Measurements from ENCODE around the gene WNT10A. TPM values are rescaled to one million over a fixed set of nuclear protein-coding genes. Genes with fewer than 3 reads are reported as not detected.

WNT10A gene
- total and polyA plus RNA-seq, 2 of the 8 experiments (the other 6 are each of a cell fraction or from before 2014, with no cell fraction given), result 0.05 TPM; not detected in 1

DNA sequence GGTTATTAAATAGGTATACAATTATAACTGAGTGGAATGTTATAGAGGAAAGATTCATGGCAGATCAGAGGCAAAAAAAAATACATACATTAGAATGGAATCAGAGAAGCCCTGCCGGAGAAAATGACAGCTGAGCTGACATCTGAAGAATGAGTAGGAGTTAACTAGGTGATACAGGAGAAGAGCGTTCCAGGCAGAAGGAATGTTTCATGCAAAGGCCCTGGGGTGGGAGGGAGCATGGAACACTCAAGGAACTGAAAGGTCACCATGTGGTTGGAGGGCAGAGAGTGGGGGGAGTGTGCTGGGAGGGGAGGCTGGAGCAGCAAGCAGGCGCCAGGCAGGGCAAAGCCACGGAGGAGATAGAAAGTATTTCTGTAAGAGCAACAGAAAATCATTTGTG is 47.2 kb downstream of the WNT10A start:
- no peak overlapping the region for H2BK12ac ChIP-seq (ENCODE audit: low read depth, low read length)
- H3K4me3 ChIP-seq (ENCODE audit: extremely low read depth in 1 of 4, insufficient read depth in 2 of 4, low read depth in 3 of 4, low read length in 4 of 4), result no peak overlapping the region
- H3K79me2 ChIP-seq (ENCODE audit: control insufficient read depth in 1 of 2, insufficient read depth in 2 of 2, low read length in 2 of 2), result no peaks in the 10 kb centered on the region
- ChIA-PET CTCF (ENCODE audit: partially characterized antibody) (interaction anchor here (0.7 to 0.9 kb wide), 3 partner anchors 18 to 69 kb away, joined by 3 read pairs; no protein-coding TSS in a partner anchor), POLR2A (ENCODE audit: partially characterized antibody) (interaction anchor here (1.1 to 1.6 kb wide), 3 partner anchors 9 to 19 kb away, joined by 3 to 6 read pairs (median 4); no protein-coding TSS in a partner anchor)
- no peak overlapping the region for H3K4ac ChIP-seq (replicated peaks; ENCODE audit: insufficient read length, low read depth, low read length)
- H3K4me1 ChIP-seq (replicated peaks in 1 of 4; ENCODE audit: control insufficient read depth in 3 of 4, insufficient read depth in 4 of 4, low read length in 3 of 4), result no peaks in the 10 kb centered on the region
- H4K5ac ChIP-seq (ENCODE audit: insufficient read length, low read depth, low read length), result no peak overlapping the region
- no peak overlapping the region for H3K27ac ChIP-seq (ENCODE audit: low read depth, low read length)
- no peaks in the 10 kb centered on the region for H4K20me1 ChIP-seq (replicated peaks in 1 of 2; ENCODE audit: control insufficient read depth in 1 of 2, insufficient read depth in 2 of 2, low read length in 2 of 2)
- 87% methylated on average over 4 of the region's 4 CpGs; no CpG with 5 or more reads in 1 of the 2 experiments for WGBS, 2 experiments (ENCODE audit: extremely low coverage in 1 of 2, insufficient coverage in 1 of 2, insufficient read length in 1 of 2, insufficient replicate concordance in 2 of 2, low coverage in 1 of 2, low lambda C conversion rate in 2 of 2, missing lambda C conversion rate in 1 of 2)
- no peak overlapping the region for H2BK120ac ChIP-seq (replicated peaks; ENCODE audit: low read depth, low read length)
- no peak overlapping the region for H2BK20ac ChIP-seq (ENCODE audit: low read length)
- peaks cover 9 to 22% of the 10 kb centered on the region in 2 experiments; a peak in 2 of 4 replicates for H3K9me3 ChIP-seq (ENCODE audit: insufficient read depth in 2 of 2, low read depth in 1 of 2, low read length in 1 of 2)
- H2AFZ ChIP-seq (ENCODE audit: low read length), result no peak overlapping the region
- H4K91ac ChIP-seq (replicated peaks; ENCODE audit: insufficient read length, low read length), result no peak overlapping the region
- no peaks in the 10 kb centered on the region for H3K23me2 ChIP-seq (ENCODE audit: low read depth, low read length)
- H2AK5ac ChIP-seq (ENCODE audit: low read depth, low read length), result no peak overlapping the region
- H4K8ac ChIP-seq (ENCODE audit: extremely low read depth, insufficient read depth, low read length), result no peak overlapping the region
- H3K79me1 ChIP-seq (ENCODE audit: low read depth, low read length), result no peaks in the 10 kb centered on the region
- H3K56ac ChIP-seq (replicated peaks; ENCODE audit: insufficient read length, low read depth, low read length), result no peak overlapping the region
- TF ChIP-seq TEAD4 (IDR thresholded peaks at IDR 0.05; ENCODE audit: low read depth, low read length), result no peak
- TF ChIP-seq KDM1A (IDR thresholded peaks at IDR 0.05; ENCODE audit: borderline replicate concordance, low read length), result no peak
- TF ChIP-seq TBP (IDR thresholded peaks at IDR 0.05; ENCODE audit: low read depth, low read length), result no peak
- no peak for TF ChIP-seq SP4 (IDR thresholded peaks at IDR 0.05; ENCODE audit: low read length)
- no peak overlapping the region for H3K18ac ChIP-seq (ENCODE audit: extremely low read depth, low read length)
- no peak overlapping the region for H3K4me2 ChIP-seq (ENCODE audit: insufficient read depth in 1 of 2, low read depth in 2 of 2, low read length in 2 of 2)
- no peak for DNase-seq (ENCODE audit: low read depth in 1 of 2, low spot score in 2 of 2)
- no peak overlapping the region for H3K23ac ChIP-seq (ENCODE audit: insufficient read length)
- H3K36me3 ChIP-seq (ENCODE audit: control insufficient read depth in 2 of 4, insufficient read depth in 4 of 4, low read length in 3 of 4), result no peaks in the 10 kb centered on the region
- H2BK5ac ChIP-seq (ENCODE audit: low read depth, low read length), result no peak overlapping the region
- no peak overlapping the region for H3K9ac ChIP-seq (replicated peaks in 1 of 4; ENCODE audit: extremely low read depth in 1 of 4, low read depth in 3 of 4, low read length in 3 of 4)
- no peak for FAIRE-seq
- no peaks in the 10 kb centered on the region for H3K27me3 ChIP-seq (replicated peaks in 1 of 4; ENCODE audit: control insufficient read depth in 3 of 4, extremely low read depth in 1 of 4, insufficient read depth in 3 of 4, low read length in 3 of 4)
- no peak overlapping the region for H3K14ac ChIP-seq (ENCODE audit: insufficient read length)
- H2BK15ac ChIP-seq (ENCODE audit: low read length), result no peak overlapping the region

Measured in H1 (cell line).